Left ventricle myocardium inferior (tissue), 1 donor: Measurements from ENCODE around the gene KRTAP5-5. TPM values are rescaled to one million over a fixed set of nuclear protein-coding genes. Genes with fewer than 3 reads are reported as not detected.

Experiments
- DNase-seq: peaks from one replicate; pipeline ENCODE4 v3.0.0-alpha.2; 2020
- H3K27ac ChIP-seq: fragments of 200-600 bp; replicated peaks from 2 replicates; pipeline ENCODE4 v1.8.0; 2021
- H3K27me3 ChIP-seq: fragments of 200-600 bp; 2 replicates; pipeline ENCODE4 v1.8.0; 2021; ENCODE audit warnings: low read depth
- H3K36me3 ChIP-seq: fragments of 200-600 bp; 2 replicates; pipeline ENCODE4 v1.8.0; 2021
- H3K4me1 ChIP-seq: fragments of 200-600 bp; 2 replicates; pipeline ENCODE4 v1.8.0; 2021
- H3K4me3 ChIP-seq: fragments of 200-600 bp; 2 replicates; pipeline ENCODE4 v1.8.0; 2021; ENCODE audit warnings: mild to moderate bottlenecking, moderate library complexity
- H3K9me3 ChIP-seq: fragments of 200-600 bp; replicated peaks from 2 replicates; pipeline ENCODE4 v1.8.0; 2021
- intact Hi-C: fragments of 100-400 bp; cut with micrococcal nuclease; formaldehyde crosslinking; loops from one replicate; pipeline ENCODE4 v1.11.0; 2022
- total RNA-seq: library from RNA; stranded (reverse); fragmentation: NEBNext Ultra II Directional; extraction: Animal tissue kit (Norgen Biotek cat#: 25700); gene quantifications from one replicate; pipeline ENCODE4 v1.2.1, GENCODE V29; 2021
- TF ChIP-seq, protein P1 (sequence below): fragments of 200-600 bp; IDR thresholded peaks from 2 replicates; pipeline ENCODE4 v1.8.0; 2021; ENCODE audit warnings: antibody characterized with exemption, mild to moderate bottlenecking, borderline replicate concordance
- donor health status: DM: no; HTN: yes; CAD: no; lungs with severe emphysema.

The KRTAP5-5 gene
- total RNA-seq, 1 donor from 2014 or later: not detected

DNA sequence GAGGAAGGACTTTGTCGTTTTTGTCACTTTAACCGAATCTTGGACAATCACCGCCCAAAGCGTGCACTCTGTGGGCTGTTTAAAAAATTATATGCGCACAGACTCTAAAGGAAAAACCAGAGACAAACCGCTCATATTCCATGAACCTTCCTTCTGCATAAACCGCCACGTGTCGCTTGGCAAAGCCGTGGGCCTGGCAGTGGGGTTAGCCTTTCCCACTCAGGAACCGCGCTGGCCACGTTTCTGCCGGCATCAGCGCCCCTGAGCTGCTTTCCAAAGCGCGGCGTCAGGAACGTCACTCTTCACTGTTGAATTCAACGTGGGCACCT, 22.8 kb downstream of the KRTAP5-5 start:
- no peaks in the 10 kb centered on the region for H3K36me3 ChIP-seq
- intact Hi-C loops: no loop called here
- peaks cover 32% of the 10 kb centered on the region for H3K27me3 ChIP-seq
- TF ChIP-seq, protein P1, sequence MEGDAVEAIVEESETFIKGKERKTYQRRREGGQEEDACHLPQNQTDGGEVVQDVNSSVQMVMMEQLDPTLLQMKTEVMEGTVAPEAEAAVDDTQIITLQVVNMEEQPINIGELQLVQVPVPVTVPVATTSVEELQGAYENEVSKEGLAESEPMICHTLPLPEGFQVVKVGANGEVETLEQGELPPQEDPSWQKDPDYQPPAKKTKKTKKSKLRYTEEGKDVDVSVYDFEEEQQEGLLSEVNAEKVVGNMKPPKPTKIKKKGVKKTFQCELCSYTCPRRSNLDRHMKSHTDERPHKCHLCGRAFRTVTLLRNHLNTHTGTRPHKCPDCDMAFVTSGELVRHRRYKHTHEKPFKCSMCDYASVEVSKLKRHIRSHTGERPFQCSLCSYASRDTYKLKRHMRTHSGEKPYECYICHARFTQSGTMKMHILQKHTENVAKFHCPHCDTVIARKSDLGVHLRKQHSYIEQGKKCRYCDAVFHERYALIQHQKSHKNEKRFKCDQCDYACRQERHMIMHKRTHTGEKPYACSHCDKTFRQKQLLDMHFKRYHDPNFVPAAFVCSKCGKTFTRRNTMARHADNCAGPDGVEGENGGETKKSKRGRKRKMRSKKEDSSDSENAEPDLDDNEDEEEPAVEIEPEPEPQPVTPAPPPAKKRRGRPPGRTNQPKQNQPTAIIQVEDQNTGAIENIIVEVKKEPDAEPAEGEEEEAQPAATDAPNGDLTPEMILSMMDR: no peak
- H3K4me1 ChIP-seq: peaks cover 4% of the 10 kb centered on the region
- DNase-seq: no peak
- H3K27ac ChIP-seq: no peak overlapping the region
- no peak overlapping the region for H3K4me3 ChIP-seq
- H3K9me3 ChIP-seq: no peaks in the 10 kb centered on the region

DNA sequence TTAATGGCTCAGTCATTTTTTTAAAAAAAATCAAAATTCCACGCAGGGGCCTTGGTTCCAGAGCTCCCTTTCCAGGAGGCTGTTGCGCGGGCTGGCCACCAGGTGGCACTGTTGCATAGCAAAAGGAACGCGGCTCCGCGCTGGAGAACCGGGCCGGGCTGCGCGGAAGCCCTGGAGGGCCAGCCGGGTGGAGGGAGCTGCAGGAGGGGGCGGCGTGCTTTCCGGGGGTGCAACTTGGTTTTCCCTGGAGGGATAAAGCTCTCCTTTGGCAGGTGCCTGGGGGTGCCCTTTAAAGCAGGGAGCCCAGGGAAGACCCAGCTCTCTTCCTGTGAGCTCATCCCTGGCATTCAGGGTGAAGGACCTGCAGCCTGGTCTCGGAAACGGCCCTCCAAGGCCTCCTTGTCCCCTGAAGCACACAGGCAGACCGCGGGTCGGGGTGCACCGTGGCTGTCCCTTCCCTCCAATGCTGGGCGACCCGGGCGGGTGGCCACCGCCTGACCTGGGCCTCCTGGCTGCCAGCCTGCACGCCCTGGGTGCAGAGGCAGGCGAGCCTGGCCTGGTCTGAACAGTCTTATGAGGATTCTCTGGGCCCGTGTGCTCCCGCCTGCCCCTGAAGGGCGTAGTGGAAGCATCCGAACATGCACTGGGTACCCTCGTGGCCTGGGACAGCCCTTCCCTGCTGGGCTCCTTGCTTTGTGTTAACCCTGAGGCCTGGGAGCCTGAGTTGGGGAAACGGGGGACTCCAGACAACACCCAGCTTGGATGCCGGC, 23.4 kb downstream of the KRTAP5-5 start:
- DNase-seq: peak; percentile 72

DNA sequence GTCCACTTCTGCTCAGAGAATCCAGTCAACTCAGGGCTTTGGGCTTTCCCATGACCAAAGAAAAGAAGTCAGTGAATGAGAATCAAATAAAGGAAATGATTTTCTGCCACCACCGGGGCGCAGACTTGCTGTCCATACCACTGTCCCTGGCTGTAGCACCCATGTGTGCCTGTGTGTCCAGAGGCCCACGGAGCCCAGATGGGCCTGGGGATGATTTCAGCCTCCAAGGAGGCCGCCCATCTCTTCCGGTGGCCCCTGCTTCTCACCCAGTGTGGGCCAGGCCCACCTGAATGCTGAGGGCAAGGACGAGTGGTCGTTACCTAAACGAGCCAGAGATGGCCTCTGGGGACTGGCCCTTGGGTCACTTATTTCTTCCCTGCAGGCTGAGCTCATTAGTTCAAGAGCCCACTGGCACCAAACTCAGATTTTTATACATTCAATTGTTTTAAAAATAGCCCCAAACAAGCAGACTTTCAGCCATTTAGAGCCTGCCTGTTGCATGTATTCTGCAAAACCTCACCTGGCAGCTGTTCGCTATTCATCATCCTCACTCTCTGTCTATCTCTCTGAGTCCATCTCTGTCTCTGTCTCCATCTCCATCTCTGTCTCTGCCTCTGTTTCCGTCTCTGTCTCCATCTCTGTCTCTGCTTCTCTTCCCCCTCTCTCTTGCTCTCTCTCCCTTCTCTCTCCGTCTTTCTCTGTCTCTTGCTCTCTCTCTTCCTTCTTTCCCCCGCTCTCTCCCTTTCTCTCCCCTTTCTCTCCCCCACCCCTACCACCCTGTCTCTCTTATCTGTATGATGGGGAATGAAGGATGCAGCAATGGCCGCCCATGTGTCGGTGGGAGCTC, 24.2 kb downstream of the KRTAP5-5 start:
- Histone ChIP-seq H3K36me3 (no peaks in the 10 kb centered on the region), H3K4me3 (no peak overlapping the region), H3K4me1 (peaks cover 4% of the 10 kb centered on the region), H3K9me3 (no peaks in the 10 kb centered on the region), H3K27ac (no peak overlapping the region), H3K27me3 (peaks cover 32% of the 10 kb centered on the region)
- no peak for DNase-seq
- intact Hi-C loops: no loop called here
- TF ChIP-seq, protein P1: no peak

More for the DNA sequence above, 23.4 kb downstream of the KRTAP5-5 start:
- Histone ChIP-seq H3K4me1 (peaks cover 4% of the 10 kb centered on the region), H3K27ac (no peak overlapping the region), H3K4me3 (no peak overlapping the region), H3K36me3 (no peaks in the 10 kb centered on the region), H3K9me3 (no peaks in the 10 kb centered on the region), H3K27me3 (peaks cover 32% of the 10 kb centered on the region)
- TF ChIP-seq, protein P1: peak; percentile 96
- intact Hi-C loops: no loop called here

DNA sequence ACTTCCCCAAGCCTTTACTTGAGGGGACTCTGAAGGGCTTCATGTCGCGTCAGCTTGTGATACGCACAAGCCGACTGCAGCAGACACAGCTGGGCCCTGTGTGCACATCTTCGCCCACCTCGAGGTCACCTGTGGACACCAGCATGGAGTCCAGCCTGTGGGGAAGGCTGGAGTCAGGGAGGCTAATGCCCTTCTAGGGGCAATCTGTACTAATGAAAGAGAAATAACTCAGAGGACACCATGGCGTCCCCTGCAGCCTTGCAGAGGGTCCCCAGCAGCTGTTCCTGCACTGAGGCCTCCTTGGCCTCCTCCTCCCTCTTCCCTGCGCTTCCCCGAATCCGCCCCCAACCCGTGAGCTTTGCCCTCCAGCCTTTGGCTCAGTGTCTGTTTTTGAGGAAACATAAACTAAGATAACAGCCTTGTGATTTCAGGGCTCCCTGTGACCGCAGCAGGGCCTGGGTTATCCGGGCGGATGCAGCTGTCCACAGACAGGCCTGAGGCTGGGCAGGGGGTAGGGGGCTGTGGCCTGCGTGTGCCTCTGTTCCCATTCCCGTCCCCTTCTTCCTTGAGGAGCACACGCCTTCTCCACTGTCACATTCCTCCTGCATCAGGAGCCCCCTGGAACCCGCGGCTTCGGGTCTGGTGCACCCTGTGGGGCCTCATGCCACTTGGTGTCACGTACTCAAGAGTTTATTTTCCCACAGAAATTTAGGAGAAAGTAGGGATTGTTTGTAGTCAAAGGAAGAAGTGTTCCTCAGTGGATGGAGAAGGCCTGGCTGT, 25.0 kb downstream of the KRTAP5-5 start:
- TF ChIP-seq, protein P1: no peak
- intact Hi-C loops: no loop called here
- Histone ChIP-seq H3K36me3 (no peaks in the 10 kb centered on the region), H3K9me3 (no peaks in the 10 kb centered on the region), H3K4me3 (no peak overlapping the region), H3K27me3 (peaks cover 33% of the 10 kb centered on the region), H3K27ac (no peak overlapping the region), H3K4me1 (peaks cover 4% of the 10 kb centered on the region)
- DNase-seq: no peak

DNA sequence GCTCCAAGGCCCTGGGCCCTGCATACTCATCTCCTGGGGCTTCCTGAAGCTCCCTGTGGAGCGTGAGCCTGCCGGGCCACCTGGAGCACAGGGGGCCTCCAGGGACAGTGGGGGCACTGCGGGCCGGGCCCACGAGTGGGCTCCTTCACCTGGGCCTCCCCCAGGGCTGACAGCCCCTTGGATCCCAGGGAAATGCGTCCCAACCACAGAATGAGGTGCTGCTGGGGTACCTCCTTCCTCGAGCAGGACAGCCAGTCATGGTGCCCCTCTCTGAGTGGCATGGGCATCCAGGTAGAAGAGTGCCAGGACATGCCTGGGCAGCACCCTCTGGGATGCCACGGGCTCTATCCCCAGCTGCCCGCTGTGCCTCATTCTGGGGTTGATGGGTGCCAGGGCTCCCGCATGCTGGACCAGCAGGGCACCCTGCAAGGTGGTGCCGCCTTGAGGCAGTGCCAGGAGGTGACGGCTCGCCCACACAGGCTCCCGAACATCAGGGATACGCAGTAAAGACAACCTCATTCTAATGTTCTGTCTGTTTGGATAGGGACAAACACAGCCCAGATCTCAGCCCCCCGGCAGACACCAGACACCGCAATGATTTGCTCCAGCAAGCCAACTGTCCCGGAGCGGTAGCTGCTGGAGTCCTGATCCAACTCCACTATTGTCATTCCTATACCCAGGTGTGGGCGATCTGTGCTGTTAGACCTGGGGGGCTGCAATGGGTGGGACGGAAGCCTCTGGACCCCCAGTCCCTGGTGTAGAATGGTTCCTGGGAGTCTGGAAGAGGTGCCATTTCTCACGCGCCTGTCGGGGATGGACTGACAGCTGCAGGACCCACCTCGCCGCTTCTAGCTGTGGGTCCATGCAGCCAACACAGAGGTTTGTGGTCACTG, 25.8 kb downstream of the KRTAP5-5 start:
- no peak overlapping the region for H3K4me3 ChIP-seq
- intact Hi-C loops: no loop called here
- no peaks in the 10 kb centered on the region for H3K36me3 ChIP-seq
- H3K4me1 ChIP-seq: peaks cover 4% of the 10 kb centered on the region
- H3K9me3 ChIP-seq: no peaks in the 10 kb centered on the region
- TF ChIP-seq, protein P1: no peak
- peaks cover 41% of the 10 kb centered on the region for H3K27me3 ChIP-seq
- no peak overlapping the region for H3K27ac ChIP-seq
- DNase-seq: no peak
